ENCODE data around the gene ZNF248. TPM values are rescaled to one million over a fixed set of nuclear protein-coding genes. Genes with fewer than 3 reads are reported as not detected.

The ZNF248 gene
- total RNA-seq, 4 donors from 2014 or later, result 7.2 to 51.2 (median 26.9) TPM

Other genes with a start within 250 kb of the ZNF248 start
- 10 to 100 TPM; 11.8 to 31.3 (median 27.3) TPM for gene ZNF25, start 119.0 kb upstream of the ZNF248 start, total RNA-seq
- gene ZNF33A, start 153.1 kb upstream of the ZNF248 start, total RNA-seq, result 10 to 100 TPM; 21.8 to 77.8 (median 33.9) TPM
- gene ZNF37A, start 236.7 kb upstream of the ZNF248 start, total RNA-seq, result 10 to 100 TPM; 11.8 to 37.0 (median 24.1) TPM